HG02938 (cell line): ENCODE data around the gene NCL.
A peak's percentile ranks its signal among the peaks of the same experiment; 100 is the strongest.
"Not testable (repeated sequence)": the region's sequence is repeated elsewhere in the genome, so short reads cannot be mapped to it uniquely, and the experiment has no call there.

Source experiments
- ATAC-seq: cut with Tn5 transposase; IDR thresholded peaks from one replicate; pipeline ENCODE4 v1.9.1; 2021; ENCODE audit warnings: mild to moderate bottlenecking, moderate library complexity; ENCODE audit not compliant: unreplicated experiment

NCL gene

DNA sequence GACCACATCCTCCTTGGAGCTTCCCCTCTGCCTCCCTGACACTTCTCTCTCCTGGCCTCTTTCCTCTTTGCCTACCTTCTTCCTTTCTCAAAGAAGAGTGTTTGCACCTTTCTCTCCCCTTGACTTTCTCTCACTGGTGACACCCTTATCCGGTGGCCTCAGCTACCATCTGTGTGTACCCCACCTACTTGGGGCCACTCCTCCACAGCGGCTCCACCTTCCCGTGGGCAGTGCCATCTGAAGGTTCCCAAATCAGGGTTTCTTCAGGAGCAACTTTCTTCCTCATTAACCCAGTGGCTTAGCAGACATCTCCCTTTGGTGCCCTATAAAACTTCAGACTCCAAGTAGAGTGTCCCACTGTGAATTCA lies 5.3 kb upstream of the NCL start:
- no peak for ATAC-seq

DNA sequence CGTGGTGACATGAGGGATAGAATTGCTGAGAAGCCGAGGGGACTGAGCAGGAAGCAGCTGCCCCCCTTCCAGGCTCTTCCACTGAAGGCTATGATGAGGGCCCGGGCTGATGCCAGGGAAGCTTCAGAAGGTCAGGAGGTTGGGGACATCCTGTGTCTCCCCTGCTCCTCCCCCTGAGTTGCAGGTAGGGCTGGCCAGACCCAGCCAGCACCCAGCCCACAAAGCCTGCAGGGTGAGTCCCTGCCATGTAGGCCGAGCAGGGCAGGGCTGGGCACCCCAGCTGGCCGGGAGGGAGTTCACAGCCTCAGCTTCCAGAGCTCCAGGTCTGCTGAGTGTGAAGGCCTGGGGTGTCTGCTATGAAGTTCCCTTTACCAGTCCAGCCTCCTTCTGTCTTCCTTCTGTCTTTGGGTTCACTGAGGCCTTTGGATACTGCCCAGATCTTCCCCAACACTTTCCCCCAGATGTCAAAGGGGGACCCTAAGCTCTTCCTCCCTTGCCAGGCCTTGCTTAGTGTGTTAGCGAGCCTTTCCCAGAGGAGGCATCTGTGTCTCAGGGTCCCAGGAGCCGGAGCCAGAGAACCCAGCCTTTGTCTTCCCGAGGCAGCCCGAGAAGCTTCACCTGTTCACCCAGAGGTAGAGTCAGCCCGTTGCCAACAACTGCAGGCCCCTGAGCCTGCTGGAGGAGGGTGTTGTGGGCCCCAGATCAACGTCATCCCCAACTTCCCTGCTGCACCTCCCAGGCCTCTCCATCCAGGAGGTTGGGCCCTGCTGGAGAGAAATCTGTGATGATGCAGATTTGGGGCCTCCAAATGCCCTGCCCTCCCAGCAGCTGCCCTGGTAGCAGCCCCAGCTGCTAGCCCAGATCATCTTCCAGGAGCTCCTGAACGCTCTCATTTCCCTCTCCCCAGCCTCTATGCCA lies 3.6 kb upstream of the NCL start:
- ATAC-seq: no peak

DNA sequence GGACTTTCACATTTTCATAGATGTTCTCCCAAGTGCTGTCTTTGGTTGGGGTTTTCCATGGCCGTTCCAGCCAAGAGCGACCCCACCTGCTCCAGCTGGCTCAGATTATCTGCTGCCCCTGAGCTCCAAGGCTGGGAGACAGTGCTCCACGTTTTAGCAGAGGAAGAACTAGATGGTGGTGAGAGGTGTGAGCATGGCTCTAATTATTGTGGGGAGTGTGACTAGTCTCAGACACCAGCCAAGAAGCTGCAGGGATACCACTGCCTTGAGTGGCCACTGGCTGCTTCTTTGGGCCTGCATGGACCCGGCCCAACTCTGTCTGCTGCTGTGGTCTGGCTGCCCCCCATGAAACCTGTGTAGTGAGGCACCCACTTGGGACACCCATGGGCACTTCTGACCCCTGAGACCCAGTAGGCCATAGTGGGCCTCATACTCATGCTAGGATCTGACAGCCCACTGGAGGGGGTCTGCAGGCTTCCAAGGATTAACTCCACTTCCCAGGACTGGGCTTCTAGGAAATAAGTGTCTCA lies 2.8 kb upstream of the NCL start:
- no peak for ATAC-seq

DNA sequence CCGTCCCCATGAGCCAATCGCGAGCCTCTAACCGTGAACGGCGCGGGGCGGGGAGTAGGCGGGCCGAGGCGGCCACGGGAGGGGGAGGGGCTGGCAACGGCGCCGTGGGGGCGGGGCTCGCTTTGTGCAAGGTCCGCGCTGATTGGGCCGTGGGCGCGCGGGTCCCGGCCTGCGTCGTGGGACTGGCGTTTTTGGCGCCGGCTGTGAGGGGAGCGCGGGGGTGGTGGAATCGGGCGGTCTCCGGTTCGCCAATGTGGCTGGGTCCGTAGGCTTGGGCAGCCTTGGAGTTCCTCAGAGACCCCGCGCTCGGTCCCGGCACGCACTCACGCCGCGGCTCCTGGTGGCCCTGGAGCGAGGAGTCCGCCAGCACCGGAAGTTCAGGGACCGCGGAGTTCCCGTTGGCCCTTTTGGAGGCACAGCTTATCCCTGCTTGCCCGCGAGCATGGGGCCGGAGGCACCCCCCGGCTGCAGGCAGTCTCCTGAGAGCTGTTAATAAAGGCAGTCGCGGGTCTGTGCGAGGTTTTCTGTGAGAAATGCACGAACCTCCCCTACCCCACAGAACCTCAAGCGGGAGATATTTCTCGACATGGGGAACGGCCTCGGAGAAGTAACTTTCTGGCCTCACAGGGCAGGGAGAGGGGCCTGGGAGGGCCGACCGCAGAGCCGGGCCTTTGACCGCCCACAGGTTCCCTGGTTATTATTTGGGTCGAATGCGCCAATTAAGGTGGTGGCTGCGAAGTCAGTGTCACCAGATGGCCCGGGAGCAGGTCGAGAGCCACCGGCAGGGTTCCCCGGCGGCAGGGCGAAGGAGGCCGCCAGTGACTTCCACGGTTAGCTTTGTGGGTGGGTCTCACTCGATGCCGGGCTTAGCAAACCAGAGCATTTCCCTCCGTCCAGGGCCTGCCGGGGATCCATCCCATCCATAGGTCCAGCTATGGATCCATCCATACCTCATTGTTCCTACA lies 574 bp upstream of the NCL start:
- peak; percentile 29 for ATAC-seq

DNA sequence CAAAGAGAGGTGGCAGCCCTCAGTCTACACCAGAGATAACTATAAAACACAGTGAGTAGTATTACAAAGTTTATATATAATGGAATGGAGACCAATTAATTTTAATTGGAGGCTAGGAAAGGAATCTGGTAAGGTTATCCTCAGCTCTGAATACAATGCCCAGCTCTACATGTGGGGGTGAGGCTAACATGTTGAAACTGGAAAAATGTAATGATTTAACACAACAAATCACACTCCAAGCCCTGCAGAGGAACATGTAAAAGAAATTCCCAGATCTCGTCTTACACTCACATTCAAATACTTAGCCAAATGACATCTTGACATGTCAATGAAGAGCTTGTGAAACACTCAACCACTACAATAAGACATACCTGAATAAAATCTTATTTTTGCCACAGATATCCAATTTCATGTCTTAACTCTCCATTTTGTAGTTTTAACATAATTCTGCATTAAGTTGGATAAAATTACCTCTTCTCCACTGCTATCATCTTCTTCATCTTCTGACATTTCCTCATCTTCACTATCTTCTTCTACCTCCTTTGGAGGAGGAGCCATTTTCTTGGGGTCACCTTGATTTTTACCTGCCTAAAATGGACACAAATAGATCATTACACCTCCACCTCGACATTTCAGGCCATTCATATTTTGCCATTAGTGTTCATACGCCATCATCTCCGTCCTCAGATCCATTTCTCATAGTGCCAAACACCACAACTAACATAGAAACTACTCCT lies 1.4 kb downstream of the NCL start:
- ATAC-seq: no peak

DNA sequence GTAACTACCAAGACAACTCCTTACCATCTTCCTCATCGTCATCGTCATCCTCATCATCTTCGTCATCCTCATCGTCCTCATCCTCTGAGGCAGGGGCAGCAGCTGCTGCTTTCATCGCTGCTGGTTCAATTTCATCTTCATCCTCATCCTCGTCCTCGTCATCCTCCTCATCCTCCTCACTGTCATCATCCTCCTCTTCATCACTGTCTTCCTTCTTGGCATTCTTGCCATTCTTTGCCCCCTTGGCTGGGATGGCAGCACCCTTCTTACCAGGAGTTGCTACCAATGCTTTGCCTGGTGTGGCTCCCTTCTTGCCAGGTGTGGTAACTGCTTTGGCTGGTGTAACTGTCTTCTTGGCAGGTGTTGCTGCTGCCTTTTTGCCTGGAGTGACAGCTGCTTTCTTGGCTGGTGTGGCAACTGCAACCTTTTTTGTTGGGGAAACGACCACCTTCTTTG lies 2.7 kb downstream of the NCL start:
- ATAC-seq: no peak

DNA sequence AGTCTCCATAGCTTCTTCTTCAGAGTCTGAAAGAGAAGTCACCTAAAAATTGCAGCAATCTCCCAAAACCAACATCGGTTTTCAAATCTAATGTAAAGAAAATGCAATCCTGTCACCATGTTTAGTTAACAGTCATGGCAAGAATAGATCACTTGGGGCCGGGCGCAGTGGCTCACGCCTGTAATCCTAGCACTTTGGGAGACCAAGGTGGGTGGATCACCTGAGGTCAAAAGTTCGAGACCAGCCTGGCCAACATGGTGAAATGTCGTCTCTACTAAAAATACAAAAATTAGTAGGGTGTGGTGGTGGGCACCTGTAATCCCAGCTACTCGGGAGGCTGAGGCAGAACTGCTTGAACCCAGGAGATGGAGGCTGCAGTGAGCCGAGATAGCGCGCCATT lies 3.4 kb downstream of the NCL start:
- ATAC-seq: not testable (repeated sequence)

DNA sequence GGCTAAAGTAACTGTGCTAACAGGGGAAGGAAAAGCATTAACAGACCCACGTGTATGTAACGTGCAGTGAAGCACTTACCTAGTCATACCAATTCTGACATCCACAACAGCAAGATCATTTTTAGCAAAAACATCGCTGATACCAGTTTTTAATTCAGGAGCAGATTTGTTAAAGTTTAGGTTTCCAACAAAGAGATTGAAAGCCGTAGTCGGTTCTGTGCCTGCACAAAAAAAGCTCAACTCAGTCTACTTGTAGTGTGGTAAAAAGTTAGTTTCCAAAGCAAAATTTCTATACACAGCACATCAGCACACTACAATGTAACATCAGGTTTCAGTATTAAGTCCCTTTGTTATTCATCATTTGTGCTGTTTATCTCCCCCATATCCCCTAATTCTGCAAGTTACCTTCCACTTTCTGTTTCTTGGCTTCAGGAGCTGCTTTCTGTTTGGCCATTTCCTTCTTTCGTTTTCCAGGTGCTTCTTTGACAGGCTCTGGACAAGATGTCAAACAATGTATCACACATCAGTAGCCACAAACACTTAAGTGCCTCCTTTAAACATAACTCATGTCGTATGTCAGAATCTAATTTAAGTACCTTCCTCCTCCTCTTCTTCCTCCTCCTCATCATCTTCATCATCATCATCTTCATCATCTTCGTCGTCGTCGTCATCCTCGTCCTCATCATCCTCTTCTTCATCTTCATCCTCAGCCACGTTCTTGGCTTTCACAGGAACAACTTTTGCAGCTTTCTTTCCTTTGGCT lies 4.0 kb downstream of the NCL start:
- no peak for ATAC-seq

DNA sequence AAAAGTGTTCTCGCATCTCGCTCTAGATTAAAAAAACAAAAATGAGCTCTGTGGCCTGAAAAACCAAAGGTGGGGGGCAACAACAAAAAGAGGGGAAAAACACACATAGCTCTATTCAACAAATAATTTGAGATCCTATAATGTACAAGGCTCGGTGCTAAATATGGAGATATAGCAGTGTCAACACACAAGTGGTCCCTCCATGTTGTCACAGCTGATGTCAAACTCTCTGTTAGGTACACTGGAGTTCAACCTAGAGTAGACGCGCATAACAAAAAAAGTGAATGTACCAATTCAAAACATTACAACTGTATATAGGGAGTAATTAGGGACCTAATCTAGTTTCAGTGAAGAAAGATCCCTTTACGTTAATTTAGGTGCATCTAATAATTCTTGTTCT lies 5.9 kb downstream of the NCL start:
- ATAC-seq: no peak

DNA sequence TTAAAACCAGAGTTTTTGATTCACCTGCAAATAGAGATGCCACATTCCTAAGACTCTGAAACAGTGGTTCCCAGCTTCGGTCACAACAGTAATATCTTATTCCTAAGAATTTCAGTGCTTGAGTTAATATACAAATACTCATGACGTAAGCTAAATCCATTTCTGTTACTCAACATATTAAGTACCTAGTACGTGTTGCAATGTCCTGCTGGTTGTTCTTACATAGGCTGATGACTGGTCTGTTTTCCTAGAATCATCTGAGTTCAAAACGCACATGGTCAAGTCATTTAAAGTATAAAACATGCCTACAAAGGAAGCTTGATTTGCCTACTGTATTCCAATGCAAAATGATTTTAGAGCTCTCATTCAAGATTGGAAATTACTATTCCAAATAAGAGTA lies 7.2 kb downstream of the NCL start:
- no peak for ATAC-seq

DNA sequence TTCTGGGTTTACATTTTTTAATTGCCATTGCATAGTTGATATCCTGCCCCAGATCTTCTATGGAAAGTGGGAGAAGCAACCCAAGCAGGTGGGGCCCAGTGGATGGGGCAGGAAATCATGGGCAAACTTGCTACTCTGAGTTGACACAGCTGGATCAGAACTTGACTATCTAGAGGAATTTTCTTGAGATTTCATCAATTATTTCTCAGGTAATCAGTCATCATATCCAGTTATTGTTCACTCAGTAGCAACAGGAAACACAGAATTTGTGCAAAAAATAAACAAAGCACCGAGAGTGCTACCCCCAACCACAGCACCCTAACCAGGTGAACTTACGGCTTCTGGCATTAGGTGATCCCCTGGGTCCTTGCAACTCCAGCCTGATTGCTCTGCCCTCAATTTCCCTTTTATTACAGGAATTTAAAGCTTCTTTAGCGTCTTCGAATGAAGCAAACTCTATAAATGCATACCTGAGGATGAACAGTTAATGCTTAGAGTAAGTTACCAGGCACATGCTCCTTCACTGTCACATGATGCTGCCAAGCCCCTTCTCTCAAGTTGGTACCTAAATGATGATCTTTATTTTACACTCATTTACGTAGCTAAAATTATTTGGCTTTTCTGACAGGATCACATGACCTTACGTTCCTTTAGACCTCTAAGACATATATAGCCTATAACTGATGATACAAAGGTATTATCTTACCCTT lies 7.8 kb downstream of the NCL start:
- no peak for ATAC-seq

DNA sequence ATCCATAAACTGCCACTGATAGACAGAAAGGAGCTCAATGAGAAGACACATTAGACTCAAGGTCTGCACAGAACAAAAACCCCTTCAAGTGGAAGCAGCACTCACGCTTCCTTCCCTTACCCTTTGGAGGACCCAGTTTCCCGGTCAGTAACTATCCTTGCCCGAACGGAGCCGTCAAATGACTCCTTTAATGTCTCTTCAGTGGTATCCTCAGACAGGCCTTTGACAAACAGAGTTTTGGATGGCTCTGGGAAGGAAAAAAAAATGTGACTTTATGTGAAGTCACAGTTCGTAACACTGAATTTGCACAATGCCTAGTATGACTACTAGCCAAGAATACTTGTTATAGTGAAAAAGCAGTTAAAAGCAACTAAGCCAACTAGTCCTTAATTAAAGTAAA lies 8.4 kb downstream of the NCL start:
- ATAC-seq: no peak

DNA sequence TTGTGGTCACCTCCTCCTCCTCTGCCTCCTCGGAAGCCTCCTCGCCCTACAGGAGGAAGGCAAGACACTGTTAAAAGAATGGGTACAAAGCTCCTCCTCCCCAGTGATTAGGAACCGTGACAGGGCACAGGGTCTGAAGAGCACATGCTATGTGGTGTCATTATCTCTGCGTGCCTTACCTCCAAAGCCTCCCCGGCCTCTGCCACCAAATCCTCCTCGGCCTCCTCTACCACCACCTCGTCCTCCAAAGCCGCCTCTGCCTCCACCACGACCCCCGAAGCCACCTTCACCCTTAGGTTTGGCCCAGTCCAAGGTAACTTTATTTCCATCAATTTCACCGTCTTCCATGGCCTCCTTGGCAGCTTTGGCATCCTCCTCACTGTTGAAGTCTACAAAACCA lies 9.1 kb downstream of the NCL start:
- no peak for ATAC-seq

DNA sequence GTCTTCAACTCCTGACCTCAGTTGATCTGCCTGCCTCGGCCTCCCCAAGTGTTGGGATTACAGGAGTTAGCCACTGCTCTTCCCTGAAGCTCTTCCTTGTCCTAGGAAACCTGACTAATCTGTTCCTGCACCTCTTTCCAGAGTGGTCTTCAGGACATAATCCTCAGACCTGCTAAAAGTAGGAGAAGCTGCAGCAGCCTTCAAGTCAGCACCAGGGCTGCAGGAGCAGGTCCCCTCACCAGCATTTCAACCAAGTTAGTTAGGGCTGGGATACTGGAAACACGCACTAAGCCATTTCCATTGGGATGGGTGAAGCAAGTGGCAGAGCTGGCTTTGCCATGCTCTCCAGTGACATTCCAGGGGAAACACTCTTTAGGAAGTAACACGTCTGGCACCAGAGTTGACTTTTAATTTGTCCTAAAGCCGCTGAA lies 9.9 kb downstream of the NCL start:
- ATAC-seq: no peak

DNA sequence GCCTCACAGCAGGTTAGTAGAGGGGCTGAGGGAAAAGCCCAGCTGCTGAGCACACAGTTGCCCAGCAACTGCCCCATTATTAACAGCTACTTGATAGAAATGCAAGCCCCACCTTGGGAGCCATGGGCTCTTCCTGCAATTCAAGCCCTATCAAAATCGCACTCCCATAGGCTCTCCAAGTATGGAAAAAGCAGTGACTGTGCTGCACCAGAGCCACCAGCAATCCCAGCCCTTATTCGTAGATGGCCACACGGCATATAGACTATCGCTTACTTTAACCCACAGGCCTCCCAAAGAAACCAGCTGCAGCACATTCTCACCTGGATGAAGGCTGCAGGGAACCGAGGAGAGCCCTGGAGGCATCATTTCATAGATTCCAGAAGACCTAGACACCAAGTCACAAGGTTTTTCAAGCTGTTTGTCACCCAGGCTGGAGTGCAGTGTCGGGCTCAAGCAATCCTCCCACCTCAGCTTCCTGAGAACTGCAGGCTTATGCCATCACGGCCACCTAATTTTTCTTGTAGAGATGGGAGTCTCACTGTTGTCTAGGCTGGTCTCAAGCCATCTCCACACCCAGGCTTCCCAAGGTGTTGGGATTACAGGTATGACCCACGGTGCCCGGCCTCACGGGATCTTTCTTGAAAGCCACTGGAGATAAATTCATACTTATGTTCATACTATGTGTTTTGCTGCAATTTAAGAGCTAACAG lies 11.3 kb downstream of the NCL start:
- no peak for ATAC-seq

DNA sequence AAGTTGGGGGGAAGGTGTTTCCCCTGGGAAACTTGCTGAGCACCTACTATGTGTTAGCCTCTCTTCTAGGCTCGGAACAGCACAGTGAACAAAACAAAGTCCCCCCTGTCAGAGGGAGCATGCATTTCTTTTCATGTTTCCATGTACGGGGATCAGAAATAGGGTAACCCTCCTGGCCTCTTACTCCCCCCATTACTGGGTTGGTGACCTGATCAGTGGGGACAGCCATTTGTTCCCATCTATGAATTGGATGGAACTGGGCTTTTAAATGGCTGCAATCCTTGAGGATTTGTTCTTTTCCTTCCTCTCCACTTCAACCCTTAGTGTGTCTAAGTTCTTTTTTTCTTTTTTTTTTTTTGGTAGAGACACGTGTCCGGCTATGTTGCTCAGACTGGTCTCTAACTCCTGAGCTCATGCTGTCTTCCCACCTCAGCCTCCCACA lies 13.7 kb downstream of the NCL start:
- no peak for ATAC-seq

DNA sequence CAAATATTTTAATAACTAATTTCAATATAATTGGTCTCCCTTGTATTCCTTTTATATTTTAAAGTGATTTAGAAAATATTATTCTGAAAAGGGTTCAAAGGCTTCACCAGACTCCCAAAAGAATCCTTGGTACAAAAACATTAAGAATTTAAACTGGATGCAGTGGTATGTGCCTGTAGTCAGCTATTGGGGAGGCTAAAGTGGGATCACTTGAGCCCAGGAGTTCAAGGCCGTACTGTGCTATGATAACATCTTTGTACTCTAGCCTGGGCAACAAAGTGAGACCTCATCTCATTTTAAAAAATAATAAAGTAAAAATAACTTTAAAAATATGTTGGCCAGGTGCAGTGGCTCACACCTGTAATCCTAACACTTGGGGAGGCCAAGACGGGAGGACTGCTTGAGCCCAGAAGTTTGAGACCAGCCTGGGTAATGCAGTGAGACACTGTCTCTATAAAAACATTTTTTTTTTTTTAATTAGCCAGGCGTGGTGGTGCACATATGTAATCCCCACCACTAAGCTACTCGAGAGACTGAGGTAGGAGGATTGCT lies 14.7 kb downstream of the NCL start:
- ATAC-seq: no peak

DNA sequence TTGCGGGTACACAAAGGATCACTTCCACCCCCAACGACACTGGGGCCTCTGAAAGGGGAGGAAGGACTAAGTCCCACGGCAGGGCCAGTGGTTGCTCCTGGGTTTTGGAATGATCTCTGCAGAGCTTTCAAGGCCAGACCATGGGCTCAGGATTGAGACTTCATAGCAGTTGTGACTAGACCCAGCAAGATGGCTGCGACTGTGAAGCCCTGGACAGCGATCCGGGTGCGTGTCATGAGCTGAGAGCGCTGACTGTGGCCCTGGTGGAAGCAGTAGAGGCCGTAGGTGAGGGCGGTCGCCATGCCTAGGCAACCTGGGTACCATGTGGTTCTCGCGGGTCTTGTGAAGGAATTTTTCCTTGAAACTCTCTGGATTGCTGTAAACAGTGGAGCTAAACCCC lies 27.3 kb downstream of the NCL start:
- no peak for ATAC-seq
